OCI-LY7 (cell line): ENCODE measurements around the gene APPBP2.

ENCODE experiments used
- EZH2phosphoT487 ChIP-seq: fragments of 200-600 bp; sonication (generic); IDR thresholded peaks from 2 replicates; pipeline ENCODE4 v1.6.1; 2018; ENCODE audit warnings: low read depth, borderline replicate concordance, mild to moderate bottlenecking, mixed run types, antibody characterized with exemption, low read length, moderate library complexity, mixed read lengths
- TF ChIP-seq, protein P1 (sequence below): fragments of 200-600 bp; sonication (generic); conservative IDR thresholded peaks from 2 replicates; pipeline ENCODE4 v1.5.1; 2014; ENCODE audit warnings: mild to moderate bottlenecking, antibody characterized with exemption, low read length, moderate library complexity, mixed read lengths

DNA sequence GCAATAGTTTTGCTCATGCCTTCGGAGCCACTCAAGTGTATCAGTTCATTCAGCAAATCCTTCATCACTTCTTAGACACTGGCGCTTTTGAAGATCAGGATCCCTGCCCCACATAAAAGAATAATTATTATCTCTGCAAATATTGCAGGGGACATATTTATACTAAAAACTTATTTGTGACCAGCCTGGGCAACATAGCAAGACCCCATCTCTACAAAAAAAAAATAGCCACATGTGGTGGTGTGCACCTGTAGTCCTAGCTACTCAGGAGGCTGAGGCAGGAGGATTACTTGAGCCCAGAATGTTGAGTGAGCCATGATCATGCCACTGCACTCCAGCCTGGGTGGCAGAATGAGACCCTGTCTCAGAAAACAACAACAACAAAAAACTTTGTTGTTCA is 1.7 kb upstream of the APPBP2 start:
- TF ChIP-seq, protein P1, sequence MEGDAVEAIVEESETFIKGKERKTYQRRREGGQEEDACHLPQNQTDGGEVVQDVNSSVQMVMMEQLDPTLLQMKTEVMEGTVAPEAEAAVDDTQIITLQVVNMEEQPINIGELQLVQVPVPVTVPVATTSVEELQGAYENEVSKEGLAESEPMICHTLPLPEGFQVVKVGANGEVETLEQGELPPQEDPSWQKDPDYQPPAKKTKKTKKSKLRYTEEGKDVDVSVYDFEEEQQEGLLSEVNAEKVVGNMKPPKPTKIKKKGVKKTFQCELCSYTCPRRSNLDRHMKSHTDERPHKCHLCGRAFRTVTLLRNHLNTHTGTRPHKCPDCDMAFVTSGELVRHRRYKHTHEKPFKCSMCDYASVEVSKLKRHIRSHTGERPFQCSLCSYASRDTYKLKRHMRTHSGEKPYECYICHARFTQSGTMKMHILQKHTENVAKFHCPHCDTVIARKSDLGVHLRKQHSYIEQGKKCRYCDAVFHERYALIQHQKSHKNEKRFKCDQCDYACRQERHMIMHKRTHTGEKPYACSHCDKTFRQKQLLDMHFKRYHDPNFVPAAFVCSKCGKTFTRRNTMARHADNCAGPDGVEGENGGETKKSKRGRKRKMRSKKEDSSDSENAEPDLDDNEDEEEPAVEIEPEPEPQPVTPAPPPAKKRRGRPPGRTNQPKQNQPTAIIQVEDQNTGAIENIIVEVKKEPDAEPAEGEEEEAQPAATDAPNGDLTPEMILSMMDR: no peak
- no peak for TF ChIP-seq EZH2phosphoT487
